ENCODE measurements around the gene C1QTNF3.
"Not testable (repeated sequence)": the region's sequence is repeated elsewhere in the genome, so short reads cannot be mapped to it uniquely, and the experiment has no call there.

- TF ChIP-seq FOXJ3 (CRISPR knock-in tag; IDR thresholded peaks at IDR 0.05; ENCODE audit: borderline replicate concordance); CTCF (IDR thresholded peaks at IDR 0.05); CREM (CRISPR knock-in tag; IDR thresholded peaks at IDR 0.05); NFYB (CRISPR knock-in tag; conservative IDR thresholded peaks at IDR 0.05; ENCODE audit: low read depth); E2F4 (CRISPR knock-in tag; IDR thresholded peaks at IDR 0.05; ENCODE audit: borderline replicate concordance, low read depth): not testable (repeated sequence)
- TF ChIP-seq, protein P1, sequence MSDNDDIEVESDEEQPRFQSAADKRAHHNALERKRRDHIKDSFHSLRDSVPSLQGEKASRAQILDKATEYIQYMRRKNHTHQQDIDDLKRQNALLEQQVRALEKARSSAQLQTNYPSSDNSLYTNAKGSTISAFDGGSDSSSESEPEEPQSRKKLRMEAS (CRISPR knock-in tag; IDR thresholded peaks at IDR 0.05), result not testable (repeated sequence)
- TF ChIP-seq, protein P2, sequence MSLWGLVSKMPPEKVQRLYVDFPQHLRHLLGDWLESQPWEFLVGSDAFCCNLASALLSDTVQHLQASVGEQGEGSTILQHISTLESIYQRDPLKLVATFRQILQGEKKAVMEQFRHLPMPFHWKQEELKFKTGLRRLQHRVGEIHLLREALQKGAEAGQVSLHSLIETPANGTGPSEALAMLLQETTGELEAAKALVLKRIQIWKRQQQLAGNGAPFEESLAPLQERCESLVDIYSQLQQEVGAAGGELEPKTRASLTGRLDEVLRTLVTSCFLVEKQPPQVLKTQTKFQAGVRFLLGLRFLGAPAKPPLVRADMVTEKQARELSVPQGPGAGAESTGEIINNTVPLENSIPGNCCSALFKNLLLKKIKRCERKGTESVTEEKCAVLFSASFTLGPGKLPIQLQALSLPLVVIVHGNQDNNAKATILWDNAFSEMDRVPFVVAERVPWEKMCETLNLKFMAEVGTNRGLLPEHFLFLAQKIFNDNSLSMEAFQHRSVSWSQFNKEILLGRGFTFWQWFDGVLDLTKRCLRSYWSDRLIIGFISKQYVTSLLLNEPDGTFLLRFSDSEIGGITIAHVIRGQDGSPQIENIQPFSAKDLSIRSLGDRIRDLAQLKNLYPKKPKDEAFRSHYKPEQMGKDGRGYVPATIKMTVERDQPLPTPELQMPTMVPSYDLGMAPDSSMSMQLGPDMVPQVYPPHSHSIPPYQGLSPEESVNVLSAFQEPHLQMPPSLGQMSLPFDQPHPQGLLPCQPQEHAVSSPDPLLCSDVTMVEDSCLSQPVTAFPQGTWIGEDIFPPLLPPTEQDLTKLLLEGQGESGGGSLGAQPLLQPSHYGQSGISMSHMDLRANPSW (CRISPR knock-in tag; conservative IDR thresholded peaks at IDR 0.05; ENCODE audit: low read depth), result not testable (repeated sequence)
- TF ChIP-seq, protein P3, sequence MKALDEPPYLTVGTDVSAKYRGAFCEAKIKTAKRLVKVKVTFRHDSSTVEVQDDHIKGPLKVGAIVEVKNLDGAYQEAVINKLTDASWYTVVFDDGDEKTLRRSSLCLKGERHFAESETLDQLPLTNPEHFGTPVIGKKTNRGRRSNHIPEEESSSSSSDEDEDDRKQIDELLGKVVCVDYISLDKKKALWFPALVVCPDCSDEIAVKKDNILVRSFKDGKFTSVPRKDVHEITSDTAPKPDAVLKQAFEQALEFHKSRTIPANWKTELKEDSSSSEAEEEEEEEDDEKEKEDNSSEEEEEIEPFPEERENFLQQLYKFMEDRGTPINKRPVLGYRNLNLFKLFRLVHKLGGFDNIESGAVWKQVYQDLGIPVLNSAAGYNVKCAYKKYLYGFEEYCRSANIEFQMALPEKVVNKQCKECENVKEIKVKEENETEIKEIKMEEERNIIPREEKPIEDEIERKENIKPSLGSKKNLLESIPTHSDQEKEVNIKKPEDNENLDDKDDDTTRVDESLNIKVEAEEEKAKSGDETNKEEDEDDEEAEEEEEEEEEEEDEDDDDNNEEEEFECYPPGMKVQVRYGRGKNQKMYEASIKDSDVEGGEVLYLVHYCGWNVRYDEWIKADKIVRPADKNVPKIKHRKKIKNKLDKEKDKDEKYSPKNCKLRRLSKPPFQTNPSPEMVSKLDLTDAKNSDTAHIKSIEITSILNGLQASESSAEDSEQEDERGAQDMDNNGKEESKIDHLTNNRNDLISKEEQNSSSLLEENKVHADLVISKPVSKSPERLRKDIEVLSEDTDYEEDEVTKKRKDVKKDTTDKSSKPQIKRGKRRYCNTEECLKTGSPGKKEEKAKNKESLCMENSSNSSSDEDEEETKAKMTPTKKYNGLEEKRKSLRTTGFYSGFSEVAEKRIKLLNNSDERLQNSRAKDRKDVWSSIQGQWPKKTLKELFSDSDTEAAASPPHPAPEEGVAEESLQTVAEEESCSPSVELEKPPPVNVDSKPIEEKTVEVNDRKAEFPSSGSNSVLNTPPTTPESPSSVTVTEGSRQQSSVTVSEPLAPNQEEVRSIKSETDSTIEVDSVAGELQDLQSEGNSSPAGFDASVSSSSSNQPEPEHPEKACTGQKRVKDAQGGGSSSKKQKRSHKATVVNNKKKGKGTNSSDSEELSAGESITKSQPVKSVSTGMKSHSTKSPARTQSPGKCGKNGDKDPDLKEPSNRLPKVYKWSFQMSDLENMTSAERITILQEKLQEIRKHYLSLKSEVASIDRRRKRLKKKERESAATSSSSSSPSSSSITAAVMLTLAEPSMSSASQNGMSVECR (CRISPR knock-in tag; IDR thresholded peaks at IDR 0.05; ENCODE audit: borderline replicate concordance), result not testable (repeated sequence)
- TF ChIP-seq, protein P4, sequence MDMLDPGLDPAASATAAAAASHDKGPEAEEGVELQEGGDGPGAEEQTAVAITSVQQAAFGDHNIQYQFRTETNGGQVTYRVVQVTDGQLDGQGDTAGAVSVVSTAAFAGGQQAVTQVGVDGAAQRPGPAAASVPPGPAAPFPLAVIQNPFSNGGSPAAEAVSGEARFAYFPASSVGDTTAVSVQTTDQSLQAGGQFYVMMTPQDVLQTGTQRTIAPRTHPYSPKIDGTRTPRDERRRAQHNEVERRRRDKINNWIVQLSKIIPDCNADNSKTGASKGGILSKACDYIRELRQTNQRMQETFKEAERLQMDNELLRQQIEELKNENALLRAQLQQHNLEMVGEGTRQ (CRISPR knock-in tag; IDR thresholded peaks at IDR 0.05), result not testable (repeated sequence)
Observed at GRCh38 chr5:34087728-34088127, 44.7 kb upstream of the C1QTNF3 start.

Measured in WTC11 (cell line).